SH-SY5Y (cell line): Measurements from ENCODE around the gene TCL1B.

ENCODE experiments used
- GATA2 ChIP-seq: IDR thresholded peaks from 2 replicates; pipeline ENCODE4 v1.6.1; 2011; ENCODE audit warnings: mild to moderate bottlenecking, low read depth, low read length
- GATA3 ChIP-seq: IDR thresholded peaks from 2 replicates; pipeline ENCODE4 v1.6.1; 2011; ENCODE audit warnings: low read depth, mild to moderate bottlenecking, low read length, moderate library complexity

DNA sequence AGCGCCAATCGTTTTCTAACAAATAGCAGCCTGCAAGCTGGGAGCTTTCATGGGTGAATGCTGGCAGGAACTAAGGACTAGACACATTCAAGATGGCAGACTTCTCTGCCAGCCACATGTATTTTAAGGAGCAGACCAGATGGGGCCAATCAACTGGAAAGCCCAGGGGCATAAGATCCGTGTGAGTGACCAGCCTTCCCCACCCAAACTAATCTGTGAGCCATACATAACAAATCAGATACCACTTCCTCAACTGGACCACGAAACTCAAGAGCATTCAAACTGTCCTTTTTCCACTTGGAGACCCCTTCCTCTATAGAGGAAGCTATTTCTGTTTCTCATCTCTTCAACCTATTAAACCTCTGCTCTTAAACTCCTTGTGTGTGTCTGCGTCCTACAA is 9.7 kb downstream of the TCL1B start:
- TF ChIP-seq GATA3 (no peak), GATA2 (no peak)
